Ovary (tissue), 3 donors: ENCODE measurements around the gene TRIM41.

Source experiments
- CTCF ChIP-seq, 3 donors: fragments of 450-650 bp in 2 of 3; fragments of 200-600 bp in 1 of 3; IDR thresholded peaks; one replicate each; pipeline versions ENCODE4 v1.5.1 to v1.8.0; 2016 to 2022; ENCODE audit warnings: antibody characterized with exemption in 3 of 3, mild to moderate bottlenecking in 1 of 3
- EP300 ChIP-seq: sonication (generic); formaldehyde crosslinking; IDR thresholded peaks from one replicate; pipeline ENCODE4 v1.6.1; 2017; ENCODE audit warnings: antibody characterized with exemption
- POLR2A ChIP-seq: fragments of 450-650 bp; IDR thresholded peaks from one replicate; pipeline ENCODE4 v1.6.1; 2017; ENCODE audit warnings: antibody characterized with exemption, mild to moderate bottlenecking, moderate library complexity
- donor health status: DM: no; HTN: no; CAD: no.

- TF ChIP-seq CTCF (IDR thresholded peaks at IDR 0.05) (no peak), EP300 (no peak), POLR2A (no peak)
These were observed 35.5 kb downstream of the TRIM41 start for GRCh38 chr5:181258576-181258975.
